Skeletal muscle satellite cell (primary cell): ENCODE data around the gene SLC25A1.
"Not testable (repeated sequence)": the region's sequence is repeated elsewhere in the genome, so short reads cannot be mapped to it uniquely, and the experiment has no call there.

Experiments
- H3K27me3 ChIP-seq: 2 replicates; pipeline ENCODE4 v1.7.0; 2013; ENCODE audit warnings: low read length; ENCODE audit not compliant: control insufficient read depth, insufficient read depth
- H3K36me3 ChIP-seq: 2 replicates; pipeline ENCODE4 v1.7.0; 2013; ENCODE audit warnings: mild to moderate bottlenecking, control low read depth, low read length; ENCODE audit not compliant: insufficient read depth
- H3K4me1 ChIP-seq: 2 replicates; pipeline ENCODE4 v1.7.0; 2013; ENCODE audit warnings: low read length; ENCODE audit not compliant: control insufficient read depth, insufficient read depth
- H3K4me2 ChIP-seq: 2 replicates; pipeline ENCODE4 v1.7.0; 2013; ENCODE audit warnings: mild to moderate bottlenecking, low read length
- H3K4me3 ChIP-seq: 2 replicates; pipeline ENCODE4 v1.7.0; 2013; ENCODE audit warnings: low read length
- H3K9ac ChIP-seq: 2 replicates; pipeline ENCODE4 v1.7.0; 2013; ENCODE audit warnings: mild to moderate bottlenecking, low read depth, low read length, moderate library complexity
- H3K9me3 ChIP-seq: replicated peaks from 2 replicates; pipeline ENCODE4 v1.7.0; 2013; ENCODE audit warnings: mild to moderate bottlenecking, control low read depth, low read length

The SLC25A1 gene

DNA sequence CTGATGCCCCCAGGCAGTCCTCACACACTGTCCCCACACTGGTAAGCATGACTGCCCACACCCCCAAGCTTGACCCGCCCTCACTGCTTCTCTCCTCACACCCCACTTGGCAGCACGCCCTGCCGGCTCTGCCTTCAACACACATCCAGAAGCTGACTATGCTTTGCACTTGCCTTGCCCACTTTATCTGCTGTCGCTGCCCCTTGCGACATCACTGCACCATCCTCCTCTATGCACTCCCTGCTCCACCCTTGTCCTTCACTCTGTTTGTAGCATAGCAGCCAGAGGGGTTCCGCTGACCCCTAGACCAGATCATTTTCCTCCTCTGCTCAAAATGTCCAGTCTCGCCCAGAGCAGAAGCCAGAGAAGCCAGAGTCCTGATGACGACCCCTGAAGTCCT lies 25.3 kb upstream of the SLC25A1 start:
- Histone ChIP-seq H3K4me1 (no peaks in the 10 kb centered on the region), H3K9me3 (no peaks in the 10 kb centered on the region), H3K36me3 (peaks cover 25% of the 10 kb centered on the region), H3K9ac (no peak overlapping the region), H3K4me2 (no peak overlapping the region), H3K4me3 (no peak overlapping the region), H3K27me3 (no peaks in the 10 kb centered on the region)

DNA sequence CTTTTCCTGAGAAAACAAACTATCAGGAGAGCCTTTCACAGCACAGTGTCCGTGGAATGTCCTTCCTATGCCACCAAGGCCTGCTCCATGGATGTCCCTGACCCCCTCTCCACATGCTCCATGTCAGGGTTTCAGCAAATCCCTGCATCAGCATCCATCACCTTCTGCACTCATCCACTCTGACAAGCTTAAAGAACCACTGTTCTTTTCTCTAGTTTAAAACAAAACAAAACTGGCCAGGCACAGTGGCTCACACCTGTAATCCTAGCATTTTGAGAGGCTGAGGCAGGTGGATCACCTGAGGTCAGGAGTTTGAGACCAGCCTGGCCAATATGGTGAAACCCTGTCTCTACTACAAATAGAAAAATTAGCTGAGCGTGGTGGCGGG lies 24.3 kb upstream of the SLC25A1 start:
- H3K9ac ChIP-seq, H3K4me1 ChIP-seq, H3K4me2 ChIP-seq, H3K9me3 ChIP-seq, H3K27me3 ChIP-seq, H3K4me3 ChIP-seq: not testable (repeated sequence)
- H3K36me3 ChIP-seq = peaks cover 17% of the 10 kb centered on the region

DNA sequence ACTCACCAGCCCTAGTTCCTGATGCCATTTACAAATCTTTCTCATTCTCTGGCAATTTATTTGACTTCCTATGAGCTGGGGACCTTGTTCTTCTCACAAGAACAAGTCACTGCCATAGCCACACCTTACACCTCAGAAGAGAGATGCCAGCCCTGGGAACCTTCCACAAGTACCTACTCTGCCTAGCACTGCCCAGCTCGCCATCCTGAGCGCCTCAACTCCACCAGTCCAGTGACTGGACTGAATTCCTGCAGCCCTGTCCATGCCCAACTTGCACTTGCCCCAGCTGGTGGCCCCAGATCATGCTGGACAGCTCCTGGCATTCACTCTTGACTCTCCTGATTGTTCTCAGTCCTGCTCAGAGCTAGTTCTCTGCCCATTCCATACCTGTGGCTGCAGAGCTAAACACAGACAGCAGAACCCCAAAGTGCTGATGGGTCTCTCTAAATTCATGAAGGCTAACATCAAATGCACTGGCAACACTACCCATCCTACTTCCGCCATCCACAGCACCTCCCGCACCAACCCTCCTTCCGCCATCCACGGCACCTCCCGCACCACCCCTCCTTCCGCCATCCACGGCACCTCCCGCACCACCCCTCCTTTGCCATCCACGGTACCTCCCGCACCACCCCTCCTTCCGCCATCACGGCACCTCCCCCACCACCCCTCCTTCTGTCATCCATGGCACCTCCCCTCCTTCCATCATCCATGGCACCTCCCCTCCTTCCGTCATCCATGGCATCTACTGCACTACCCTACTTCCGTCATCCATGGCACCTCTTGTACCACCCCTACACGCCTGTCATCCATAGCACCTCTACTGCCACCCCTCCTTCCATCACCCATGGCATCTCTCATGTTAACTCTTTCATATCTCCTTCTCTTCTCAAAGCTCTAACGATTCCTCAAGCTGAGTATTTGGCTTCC lies 23.6 kb upstream of the SLC25A1 start:
- H3K27me3 ChIP-seq = no peaks in the 10 kb centered on the region
- H3K4me2 ChIP-seq = no peak overlapping the region
- H3K4me1 ChIP-seq = no peaks in the 10 kb centered on the region
- H3K4me3 ChIP-seq = no peak overlapping the region
- no peak overlapping the region for H3K9ac ChIP-seq
- H3K36me3 ChIP-seq = peaks cover 11% of the 10 kb centered on the region
- H3K9me3 ChIP-seq = no peaks in the 10 kb centered on the region

DNA sequence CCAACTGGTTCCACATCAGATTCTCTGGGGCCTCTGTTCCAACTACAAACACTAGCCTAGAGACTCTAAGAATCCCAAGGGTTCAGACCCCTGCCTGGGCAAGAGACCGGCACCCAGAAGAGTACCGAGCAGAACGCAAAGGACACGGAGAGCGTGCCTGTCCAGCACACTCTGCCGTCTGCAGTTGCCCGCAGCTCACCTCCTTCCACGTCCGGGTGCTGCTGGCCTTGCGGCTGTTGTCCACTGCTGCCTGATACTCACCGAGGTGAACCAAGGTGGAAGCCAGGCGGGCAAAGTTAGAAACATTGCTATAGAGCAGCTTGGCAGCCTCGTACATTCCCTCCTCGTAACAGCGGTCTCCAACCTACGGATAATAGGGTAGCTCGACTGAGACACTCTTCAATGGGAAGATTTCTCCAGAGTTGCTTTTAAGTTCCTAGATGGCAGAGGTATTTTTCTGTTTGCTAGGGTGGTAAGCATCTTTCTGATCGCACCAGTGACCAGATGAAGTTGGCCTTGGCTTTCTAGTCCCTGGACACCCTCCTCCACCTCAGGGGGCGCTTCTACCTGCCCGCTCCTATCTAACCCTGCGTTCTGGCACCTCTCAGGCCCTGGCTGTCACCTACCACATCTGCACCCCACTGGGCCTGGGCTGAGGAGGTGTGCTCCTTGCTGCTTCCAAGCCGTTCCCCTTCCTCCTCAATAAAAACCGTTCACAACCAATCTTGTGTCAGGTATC lies 22.8 kb upstream of the SLC25A1 start:
- no peaks in the 10 kb centered on the region for H3K9me3 ChIP-seq
- no peak overlapping the region for H3K4me3 ChIP-seq
- H3K4me1 ChIP-seq = no peaks in the 10 kb centered on the region
- H3K4me2 ChIP-seq = no peak overlapping the region
- H3K9ac ChIP-seq = no peak overlapping the region
- H3K27me3 ChIP-seq = no peaks in the 10 kb centered on the region
- peaks cover 14% of the 10 kb centered on the region for H3K36me3 ChIP-seq

DNA sequence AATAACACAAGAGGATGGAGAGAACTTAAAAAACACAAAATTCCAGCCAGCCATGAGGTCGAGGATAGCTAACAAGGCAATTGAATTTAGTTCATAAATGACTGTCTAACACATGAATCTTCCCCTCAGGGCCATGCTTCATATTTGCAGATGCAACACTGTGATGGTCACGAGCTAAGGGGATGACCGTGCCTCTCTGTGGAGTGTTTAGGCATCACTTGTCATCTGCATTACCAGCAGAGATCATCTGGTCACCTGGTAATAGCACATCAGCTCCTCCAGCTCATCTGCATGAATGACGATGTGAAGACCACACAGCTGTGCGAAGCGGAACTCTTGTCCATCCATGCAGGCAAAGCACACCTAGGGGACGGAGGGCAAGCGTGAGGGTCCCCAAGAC lies 20.9 kb upstream of the SLC25A1 start:
- Histone ChIP-seq H3K9me3 (no peaks in the 10 kb centered on the region), H3K27me3 (no peaks in the 10 kb centered on the region), H3K4me1 (no peaks in the 10 kb centered on the region), H3K36me3 (peaks cover 26% of the 10 kb centered on the region), H3K9ac (no peak overlapping the region), H3K4me2 (no peak overlapping the region), H3K4me3 (no peak overlapping the region)

DNA sequence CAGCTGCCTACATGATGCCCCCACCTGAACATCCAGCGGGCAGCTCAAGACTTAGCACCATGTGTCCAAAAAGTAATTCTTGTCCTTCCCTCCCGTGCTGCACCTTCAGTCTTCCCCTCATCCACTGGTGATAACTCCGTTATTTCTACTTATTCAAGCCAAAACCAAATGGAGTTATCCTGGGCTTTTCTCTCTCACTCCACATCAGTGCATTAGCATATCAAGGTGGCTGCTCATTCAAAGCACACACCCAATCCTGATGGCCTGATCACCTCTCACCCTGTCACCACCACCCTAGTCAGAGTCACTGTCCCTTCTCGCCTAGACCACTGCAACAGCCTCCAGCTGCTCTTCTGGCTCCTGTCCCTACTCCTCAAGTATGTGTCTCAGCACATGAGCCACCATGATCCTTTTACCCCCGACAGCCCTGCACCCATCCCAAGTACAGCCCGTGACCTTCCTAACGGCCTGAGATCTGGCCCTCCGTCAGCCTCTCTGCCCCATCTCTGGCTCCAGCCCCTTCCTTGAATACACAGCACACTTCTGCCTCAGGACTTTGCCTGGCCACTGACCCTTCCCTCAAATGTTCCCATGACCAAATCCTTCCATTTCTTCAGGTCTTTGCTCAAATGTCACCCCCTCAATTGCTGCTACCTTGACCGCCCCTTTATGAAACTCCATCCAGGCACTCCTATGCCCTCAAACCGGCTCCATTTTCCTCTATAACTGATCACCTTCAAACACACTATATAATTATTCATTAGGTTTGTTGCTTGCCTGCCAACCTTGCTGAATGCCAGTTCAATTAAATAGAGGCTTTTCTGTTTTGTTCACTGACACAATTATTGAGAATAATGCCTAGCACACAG lies 19.7 kb upstream of the SLC25A1 start:
- no peaks in the 10 kb centered on the region for H3K9me3 ChIP-seq
- H3K4me2 ChIP-seq = no peak overlapping the region
- H3K27me3 ChIP-seq = no peaks in the 10 kb centered on the region
- H3K4me3 ChIP-seq = no peak overlapping the region
- H3K4me1 ChIP-seq = no peaks in the 10 kb centered on the region
- H3K9ac ChIP-seq = no peak overlapping the region
- peaks cover 30% of the 10 kb centered on the region for H3K36me3 ChIP-seq

DNA sequence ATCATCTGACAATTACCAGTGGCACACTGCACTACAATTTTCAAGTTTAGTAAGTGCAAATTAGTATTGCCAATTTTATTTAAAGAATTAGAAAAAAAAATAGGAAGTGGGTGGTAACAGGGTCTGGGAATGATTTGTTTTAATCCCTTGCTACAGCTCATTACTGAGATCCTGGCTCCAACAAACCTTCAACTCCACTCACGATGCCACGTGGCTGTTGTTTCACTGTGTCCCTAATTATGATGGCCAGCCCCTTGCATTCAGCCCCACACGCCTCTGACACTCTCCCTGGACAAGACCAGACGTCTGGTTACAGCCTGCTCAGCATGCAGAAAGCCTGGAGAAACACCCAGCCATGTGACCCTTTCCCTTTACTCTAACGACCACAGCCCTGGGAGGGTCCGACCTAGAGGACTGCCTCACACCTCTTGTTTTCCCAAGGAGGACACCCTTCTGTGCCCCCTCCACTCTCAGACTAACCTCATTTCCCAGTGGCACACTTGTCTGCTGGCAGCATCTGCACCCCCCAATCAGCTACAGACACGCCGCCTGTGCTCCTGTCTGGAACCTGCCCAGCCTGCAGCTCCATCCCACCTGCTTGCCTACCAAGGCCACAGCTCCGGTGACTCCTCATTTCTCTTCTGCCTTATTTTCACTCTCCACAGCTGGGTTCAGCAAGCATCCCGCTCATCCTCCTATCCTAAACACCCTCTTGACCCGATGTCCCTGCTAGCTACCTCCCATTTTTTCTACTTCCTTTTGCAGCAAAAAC lies 18.5 kb upstream of the SLC25A1 start:
- Histone ChIP-seq H3K4me1 (no peaks in the 10 kb centered on the region), H3K4me3 (no peak overlapping the region), H3K9me3 (no peaks in the 10 kb centered on the region), H3K27me3 (no peaks in the 10 kb centered on the region), H3K4me2 (no peak overlapping the region), H3K9ac (no peak overlapping the region), H3K36me3 (peaks cover 39% of the 10 kb centered on the region)

DNA sequence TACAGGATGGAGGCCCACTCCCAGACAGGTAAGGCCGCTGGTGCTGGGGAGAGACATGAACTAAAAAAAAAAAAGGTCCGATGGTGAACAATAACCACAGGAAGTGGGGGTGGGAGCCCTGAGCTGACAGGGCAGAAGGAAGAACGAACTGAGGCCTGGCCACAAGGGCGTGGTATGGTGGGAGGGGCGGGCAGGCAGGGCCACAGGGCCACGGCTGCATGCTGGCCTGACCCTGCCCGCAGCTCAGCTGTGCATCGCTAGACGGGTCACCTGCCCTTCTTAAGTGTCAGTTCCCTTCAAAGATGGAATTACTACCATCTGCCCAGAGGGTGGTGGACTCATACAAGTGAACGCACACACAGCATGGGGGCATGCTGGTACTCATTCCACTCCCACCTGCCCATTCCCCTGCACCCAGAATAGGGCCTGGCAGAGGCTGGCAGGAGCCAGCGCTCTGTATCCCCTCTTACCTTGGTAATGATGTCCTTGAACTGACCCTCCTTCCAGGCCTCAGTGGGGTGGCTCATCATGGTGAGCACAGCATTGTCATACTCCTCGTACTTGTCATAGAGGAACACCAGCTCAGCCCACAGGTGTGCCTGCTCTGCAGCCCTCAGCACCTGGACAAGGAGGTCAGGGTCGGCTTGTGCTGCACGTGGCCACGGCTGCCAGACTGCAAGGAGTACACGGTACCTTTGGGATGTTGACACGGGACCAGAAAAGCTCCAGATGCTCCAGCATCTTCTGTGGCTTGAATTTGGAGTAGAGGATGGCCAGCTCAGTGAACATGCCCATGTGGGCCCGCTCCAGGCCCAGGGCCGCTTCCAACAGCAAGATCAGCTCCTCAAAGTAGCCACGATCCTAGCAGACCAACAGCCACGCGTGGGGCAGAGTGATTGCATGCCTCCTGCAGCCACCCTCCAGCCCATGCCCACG lies 17.5 kb upstream of the SLC25A1 start:
- H3K27me3 ChIP-seq = no peaks in the 10 kb centered on the region
- no peak overlapping the region for H3K4me3 ChIP-seq
- H3K9ac ChIP-seq = no peak overlapping the region
- H3K4me1 ChIP-seq = no peaks in the 10 kb centered on the region
- no peaks in the 10 kb centered on the region for H3K9me3 ChIP-seq
- H3K36me3 ChIP-seq = peaks cover 36% of the 10 kb centered on the region
- H3K4me2 ChIP-seq = no peak overlapping the region

DNA sequence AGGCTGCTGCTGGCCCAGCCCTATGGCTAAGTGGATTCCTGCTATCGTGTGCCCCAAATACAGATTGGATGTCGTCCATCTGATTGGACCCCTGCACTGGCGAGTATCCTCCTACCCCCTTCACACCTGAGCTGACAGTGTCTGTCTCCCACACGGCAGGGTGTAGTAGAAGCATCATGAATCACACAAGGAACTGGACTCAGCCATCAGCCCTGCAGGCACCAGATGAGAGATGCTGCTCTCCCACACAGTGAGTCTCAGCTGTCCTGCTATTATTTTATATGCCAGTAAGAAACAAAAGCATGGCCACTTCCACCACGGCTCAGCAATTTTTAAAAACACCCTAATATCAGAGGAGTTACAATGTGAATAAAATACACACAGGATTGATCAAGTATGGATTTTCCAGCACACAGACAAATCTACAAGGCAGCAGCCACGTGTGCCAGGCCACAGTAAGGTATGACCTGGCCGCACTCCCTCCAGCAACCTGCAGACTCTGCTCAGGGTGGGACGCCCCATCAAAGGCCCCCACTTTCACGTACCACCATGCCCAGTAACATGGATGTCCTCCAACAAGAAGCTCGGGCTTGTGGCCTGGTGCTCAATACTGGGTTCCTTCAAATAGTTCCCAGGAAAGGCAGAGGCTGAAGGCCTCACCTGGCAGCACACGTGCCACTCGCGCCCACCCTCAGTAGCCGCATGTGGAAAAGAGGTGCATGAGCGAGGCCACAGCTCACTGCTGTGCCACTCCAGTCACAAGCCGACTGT lies 16.4 kb upstream of the SLC25A1 start:
- Histone ChIP-seq H3K36me3 (peaks cover 35% of the 10 kb centered on the region), H3K4me3 (no peak overlapping the region), H3K4me2 (no peak overlapping the region), H3K4me1 (no peaks in the 10 kb centered on the region), H3K9me3 (no peaks in the 10 kb centered on the region), H3K27me3 (no peaks in the 10 kb centered on the region), H3K9ac (no peak overlapping the region)
